ENCODE results near the gene BLACAT1. TPM values are rescaled to one million over a fixed set of nuclear protein-coding genes. Genes with fewer than 3 reads are reported as not detected.
"Not testable (repeated sequence)": the region's sequence is repeated elsewhere in the genome, so short reads cannot be mapped to it uniquely, and the experiment has no call there.

BLACAT1 gene
- polyA plus RNA-seq, 1 of the 3 experiments (the other 2 are of a cell fraction), result not detected

DNA sequence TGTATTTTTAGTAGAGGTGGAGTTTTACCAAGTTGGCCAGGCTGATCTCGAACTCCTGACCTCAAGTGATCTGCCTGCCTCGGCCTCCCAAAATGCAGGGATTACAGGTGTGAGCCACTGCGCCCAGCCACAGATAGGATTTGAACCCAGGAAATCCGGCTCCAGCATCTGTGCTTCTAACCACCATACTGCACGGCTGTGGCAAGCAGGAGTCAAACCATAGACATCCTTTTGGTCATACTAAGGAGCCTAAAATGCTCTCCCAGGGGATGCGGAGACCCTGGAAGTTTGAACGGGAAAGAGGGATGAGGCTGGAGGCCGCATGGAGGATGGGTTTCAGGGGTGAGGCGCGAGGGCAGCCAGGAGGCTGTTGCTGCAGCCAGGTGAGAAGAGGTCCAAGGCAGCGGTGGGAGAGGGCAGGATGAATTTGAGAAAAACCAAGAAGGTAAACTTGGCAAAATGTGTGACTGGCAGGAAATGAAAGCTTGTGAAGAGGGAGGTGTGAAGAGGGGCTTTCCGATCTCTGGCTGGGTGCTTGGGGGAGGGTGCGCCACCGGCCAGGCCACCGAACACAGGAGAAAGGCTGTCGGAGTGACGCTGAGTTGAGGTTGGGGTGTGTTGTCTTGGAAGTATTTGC, 24.6 kb upstream of the BLACAT1 start (continued):
- TF ChIP-seq CTCF (IDR thresholded peaks at IDR 0.05), result no peak
- TF ChIP-seq RXRA (IDR thresholded peaks at IDR 0.05; ENCODE audit: borderline replicate concordance, low read depth), result no peak
- no peak for TF ChIP-seq NFIC (IDR thresholded peaks at IDR 0.05; ENCODE audit: borderline replicate concordance)
- TF ChIP-seq MXI1 (IDR thresholded peaks at IDR 0.05; ENCODE audit: low read depth, low read length), result no peak
- TF ChIP-seq, protein P1, sequence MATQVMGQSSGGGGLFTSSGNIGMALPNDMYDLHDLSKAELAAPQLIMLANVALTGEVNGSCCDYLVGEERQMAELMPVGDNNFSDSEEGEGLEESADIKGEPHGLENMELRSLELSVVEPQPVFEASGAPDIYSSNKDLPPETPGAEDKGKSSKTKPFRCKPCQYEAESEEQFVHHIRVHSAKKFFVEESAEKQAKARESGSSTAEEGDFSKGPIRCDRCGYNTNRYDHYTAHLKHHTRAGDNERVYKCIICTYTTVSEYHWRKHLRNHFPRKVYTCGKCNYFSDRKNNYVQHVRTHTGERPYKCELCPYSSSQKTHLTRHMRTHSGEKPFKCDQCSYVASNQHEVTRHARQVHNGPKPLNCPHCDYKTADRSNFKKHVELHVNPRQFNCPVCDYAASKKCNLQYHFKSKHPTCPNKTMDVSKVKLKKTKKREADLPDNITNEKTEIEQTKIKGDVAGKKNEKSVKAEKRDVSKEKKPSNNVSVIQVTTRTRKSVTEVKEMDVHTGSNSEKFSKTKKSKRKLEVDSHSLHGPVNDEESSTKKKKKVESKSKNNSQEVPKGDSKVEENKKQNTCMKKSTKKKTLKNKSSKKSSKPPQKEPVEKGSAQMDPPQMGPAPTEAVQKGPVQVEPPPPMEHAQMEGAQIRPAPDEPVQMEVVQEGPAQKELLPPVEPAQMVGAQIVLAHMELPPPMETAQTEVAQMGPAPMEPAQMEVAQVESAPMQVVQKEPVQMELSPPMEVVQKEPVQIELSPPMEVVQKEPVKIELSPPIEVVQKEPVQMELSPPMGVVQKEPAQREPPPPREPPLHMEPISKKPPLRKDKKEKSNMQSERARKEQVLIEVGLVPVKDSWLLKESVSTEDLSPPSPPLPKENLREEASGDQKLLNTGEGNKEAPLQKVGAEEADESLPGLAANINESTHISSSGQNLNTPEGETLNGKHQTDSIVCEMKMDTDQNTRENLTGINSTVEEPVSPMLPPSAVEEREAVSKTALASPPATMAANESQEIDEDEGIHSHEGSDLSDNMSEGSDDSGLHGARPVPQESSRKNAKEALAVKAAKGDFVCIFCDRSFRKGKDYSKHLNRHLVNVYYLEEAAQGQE (IDR thresholded peaks at IDR 0.05; ENCODE audit: low read depth, low read length), result no peak
- TF ChIP-seq EZH2phosphoT487 (IDR thresholded peaks at IDR 0.05; ENCODE audit: borderline replicate concordance, low read depth), result no peak
- no peak for TF ChIP-seq JUND (IDR thresholded peaks at IDR 0.05)

DNA sequence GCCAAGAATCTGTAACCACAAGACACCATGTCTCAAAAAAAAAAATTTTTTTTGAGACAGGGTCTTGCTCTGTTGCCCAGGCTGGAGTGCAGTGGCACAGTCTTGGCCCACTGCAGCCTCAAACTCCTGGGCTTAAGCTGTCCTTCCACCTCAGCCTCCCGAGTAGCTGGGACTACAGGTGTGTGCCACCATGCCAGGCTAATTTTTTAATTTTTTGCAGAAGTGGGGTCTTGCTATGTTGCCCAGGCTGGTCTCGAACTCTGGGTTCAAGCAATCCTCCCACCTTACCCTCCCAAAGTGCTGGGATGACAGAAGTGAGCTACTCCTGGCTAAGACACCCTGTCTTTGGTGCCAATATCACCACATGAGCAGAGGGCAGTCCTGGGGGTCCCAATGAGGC, 23.1 kb upstream of the BLACAT1 start:
- H3K27ac ChIP-seq (ENCODE audit: low read depth in 2 of 2, low read length in 1 of 2); POLR2A ChIA-PET; H3K4me3 ChIP-seq (ENCODE audit: low read depth in 2 of 2, low read length in 1 of 2); H3K9ac ChIP-seq; H3K4me2 ChIP-seq; H3K4me1 ChIP-seq (ENCODE audit: control insufficient read depth in 1 of 2, insufficient read depth in 2 of 2, low read depth in 1 of 2, low read length in 1 of 2); H2AFZ ChIP-seq (ENCODE audit: low read depth); H3K9me2 ChIP-seq; H3K79me2 ChIP-seq (ENCODE audit: insufficient read depth); H4K20me1 ChIP-seq (ENCODE audit: insufficient read depth); H3F3A ChIP-seq (replicated peaks; ENCODE audit: insufficient read depth); H3K36me3 ChIP-seq (replicated peaks in 1 of 2; ENCODE audit: control insufficient read depth in 1 of 2, insufficient read depth in 2 of 2, low read length in 1 of 2); H3K9me3 ChIP-seq; DNase-seq: not testable (repeated sequence)
- CTCF ChIA-PET, result interaction anchor here (1.1 to 45.6 kb wide), 8 partner anchors 10 to 144 kb away, joined by 3 to 1333 read pairs (median 7); partner anchors contain the start of gene BLACAT1
- 69% methylated on average over 2 of the region's 2 CpGs for WGBS (ENCODE audit: low lambda C conversion rate)
- peaks cover 15% of the 10 kb centered on the region; the same call in 1 of the 2 replicates for H3K27me3 ChIP-seq (ENCODE audit: insufficient read depth)

DNA sequence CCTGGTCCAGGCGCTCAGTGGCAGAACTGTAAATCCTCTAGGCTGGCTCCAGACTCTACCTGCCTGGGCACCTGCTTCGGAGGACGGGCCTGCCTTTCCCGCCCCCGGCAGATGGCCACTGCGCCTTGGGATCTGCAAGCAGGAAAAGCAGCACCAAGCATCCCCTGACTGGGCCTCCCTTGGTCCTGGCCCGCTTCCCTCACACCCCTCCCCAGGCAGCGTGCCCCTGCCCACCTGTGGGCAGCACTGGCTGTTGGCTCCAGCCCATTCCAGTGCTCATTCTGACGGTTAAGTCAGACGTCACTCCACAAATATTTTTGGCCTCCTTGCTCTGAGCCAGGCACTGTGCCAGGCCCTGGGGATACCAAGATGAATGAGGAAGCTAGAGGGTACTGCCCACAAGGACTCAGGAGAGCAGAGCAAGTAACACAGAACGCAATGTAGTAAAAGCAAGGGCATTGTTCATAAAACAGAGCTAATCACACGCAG, 22.0 kb upstream of the BLACAT1 start:
- POLR2A ChIA-PET, result no interaction called here
- TF ChIP-seq NRF1 (IDR thresholded peaks at IDR 0.05; ENCODE audit: low read depth, low read length) (no peak), CHD2 (IDR thresholded peaks at IDR 0.05; ENCODE audit: low read length, partially characterized antibody) (no peak), TAF1 (IDR thresholded peaks at IDR 0.05; ENCODE audit: borderline replicate concordance, low read depth, low read length) (no peak), FOSL2 (IDR thresholded peaks at IDR 0.05; ENCODE audit: borderline replicate concordance, low read depth) (peak; percentile 52; the same call in 1 of the 2 replicates), YY1 (IDR thresholded peaks at IDR 0.05; ENCODE audit: low read depth) (no peak), RAD21 (IDR thresholded peaks at IDR 0.05; ENCODE audit: low read length) (no peak), PBX3 (IDR thresholded peaks at IDR 0.05) (peak; percentile 75), RFX5 (IDR thresholded peaks at IDR 0.05; ENCODE audit: low read length) (no peak), JUND (IDR thresholded peaks at IDR 0.05) (no peak; the same call in 1 of the 2 replicates), NFIC (IDR thresholded peaks at IDR 0.05; ENCODE audit: borderline replicate concordance) (peak; percentile 97)
- TF ChIP-seq, protein P2, sequence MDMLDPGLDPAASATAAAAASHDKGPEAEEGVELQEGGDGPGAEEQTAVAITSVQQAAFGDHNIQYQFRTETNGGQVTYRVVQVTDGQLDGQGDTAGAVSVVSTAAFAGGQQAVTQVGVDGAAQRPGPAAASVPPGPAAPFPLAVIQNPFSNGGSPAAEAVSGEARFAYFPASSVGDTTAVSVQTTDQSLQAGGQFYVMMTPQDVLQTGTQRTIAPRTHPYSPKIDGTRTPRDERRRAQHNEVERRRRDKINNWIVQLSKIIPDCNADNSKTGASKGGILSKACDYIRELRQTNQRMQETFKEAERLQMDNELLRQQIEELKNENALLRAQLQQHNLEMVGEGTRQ (IDR thresholded peaks at IDR 0.05; ENCODE audit: borderline replicate concordance, low read depth, low read length), result no peak

More for the DNA sequence above, 22.0 kb upstream of the BLACAT1 start:
- Histone ChIP-seq H3K4me1 (ENCODE audit: control insufficient read depth in 1 of 2, insufficient read depth in 2 of 2, low read depth in 1 of 2, low read length in 1 of 2) (peaks cover 5 to 8% of the 10 kb centered on the region in 2 experiments; a peak in 2 of 4 replicates), H3K36me3 (replicated peaks in 1 of 2; ENCODE audit: control insufficient read depth in 1 of 2, insufficient read depth in 2 of 2, low read length in 1 of 2) (no peaks in the 10 kb centered on the region), H3F3A (replicated peaks; ENCODE audit: insufficient read depth) (no peaks in the 10 kb centered on the region), H3K27ac (ENCODE audit: low read depth in 2 of 2, low read length in 1 of 2) (no peak overlapping the region), H3K79me2 (ENCODE audit: insufficient read depth) (no peaks in the 10 kb centered on the region), H3K9ac (no peak overlapping the region), H2AFZ (ENCODE audit: low read depth) (peak overlapping the region; percentile 53; the same call in 1 of the 2 replicates), H4K20me1 (ENCODE audit: insufficient read depth) (no peaks in the 10 kb centered on the region), H3K4me2 (peak overlapping the region; percentile 30; the same call in 1 of the 2 replicates), H3K9me2 (no peaks in the 10 kb centered on the region), H3K4me3 (ENCODE audit: low read depth in 2 of 2, low read length in 1 of 2) (no peak overlapping the region), H3K9me3 (no peaks in the 10 kb centered on the region), H3K27me3 (ENCODE audit: insufficient read depth) (peaks cover 14% of the 10 kb centered on the region; the same call in 1 of the 2 replicates)
- 60% methylated on average over 12 of the region's 12 CpGs for WGBS (ENCODE audit: low lambda C conversion rate)
- DNase-seq, result no peak
- CTCF ChIA-PET, result interaction anchor here (0.9 to 45.6 kb wide), 8 partner anchors 7 to 143 kb away, joined by 3 to 1333 read pairs (median 14); no protein-coding TSS in a partner anchor
